Neural progenitor cell (in vitro differentiated cells): ENCODE results near the gene NCOA3.

ENCODE experiments used
- CTCF ChIP-seq: fragments of 200-600 bp; sonication (generic); IDR thresholded peaks from 2 replicates; pipeline ENCODE4 v1.5.1; 2017; ENCODE audit warnings: antibody characterized with exemption, mild to moderate bottlenecking
- EZH2 ChIP-seq: fragments of 200-600 bp; sonication (generic); IDR thresholded peaks from 2 replicates; pipeline ENCODE4 v1.6.1; 2017; ENCODE audit warnings: antibody characterized with exemption, mild to moderate bottlenecking, moderate library complexity

GRCh38 chr20:47482705-47483104, 19.0 kb upstream of the NCOA3 start:
- TF ChIP-seq CTCF (no peak), EZH2 (no peak)
